NCI-H2107 treated with DMSO at 0.1 percent for 48 hours (cell line): ENCODE measurements around the gene CDK13.
A peak's percentile ranks its signal among the peaks of the same experiment; 100 is the strongest.
"Not testable (repeated sequence)": the region's sequence is repeated elsewhere in the genome, so short reads cannot be mapped to it uniquely, and the experiment has no call there.

Experiments used
- DNase-seq: peaks from one replicate; lab custom pipeline; 2025; ENCODE audit not compliant: unreplicated experiment; lab: John Stamatoyannopoulos, UW

Gene CDK13

GRCh38 chr7:40095695-40096327 lies 145.8 kb downstream of the CDK13 start:
- DNase-seq = no peak

- DNase-seq = no peak
Observed at GRCh38 chr7:40097728-40098127, 147.7 kb downstream of the CDK13 start.

GRCh38 chr7:40098810-40099209 lies 148.8 kb downstream of the CDK13 start:
- DNase-seq = no peak

GRCh38 chr7:40099837-40100236 lies 149.8 kb downstream of the CDK13 start:
- no peak for DNase-seq

GRCh38 chr7:40101201-40101600 lies 151.1 kb downstream of the CDK13 start:
- DNase-seq = no peak

GRCh38 chr7:40102897-40103296 lies 152.8 kb downstream of the CDK13 start:
- no peak for DNase-seq

GRCh38 chr7:40105879-40106473 lies 155.9 kb downstream of the CDK13 start:
- DNase-seq = no peak

- DNase-seq = no peak
Observed at GRCh38 chr7:40115936-40116335, 165.9 kb downstream of the CDK13 start.

GRCh38 chr7:40117199-40117598 lies 167.1 kb downstream of the CDK13 start:
- DNase-seq = not testable (repeated sequence)

GRCh38 chr7:40118201-40118600 lies 168.1 kb downstream of the CDK13 start:
- DNase-seq = not testable (repeated sequence)

GRCh38 chr7:40120020-40120419 lies 170.0 kb downstream of the CDK13 start:
- no peak for DNase-seq

- DNase-seq = not testable (repeated sequence)
Observed at GRCh38 chr7:40122100-40122939, 172.3 kb downstream of the CDK13 start.

- DNase-seq = no peak
Observed at GRCh38 chr7:40122940-40123254, 172.8 kb downstream of the CDK13 start.

GRCh38 chr7:40133561-40134427 lies 183.7 kb downstream of the CDK13 start:
- no peak for DNase-seq

- DNase-seq = peak; percentile 81
Observed at GRCh38 chr7:40134428-40135316, 184.6 kb downstream of the CDK13 start, which contains the start of the genes MPLKIP and SUGCT. Gene MPLKIP (minus strand): TSS chr7:40134622. CDS start chr7:40134567, 55 bp downstream. Gene SUGCT (plus strand): TSS chr7:40135005.

- DNase-seq = no peak
Observed at GRCh38 chr7:40135317-40135610, 185.2 kb downstream of the CDK13 start.

GRCh38 chr7:40137563-40137962 lies 187.5 kb downstream of the CDK13 start:
- no peak for DNase-seq

GRCh38 chr7:40138973-40139372 lies 188.9 kb downstream of the CDK13 start:
- DNase-seq = no peak

GRCh38 chr7:40139891-40140290 lies 189.8 kb downstream of the CDK13 start:
- DNase-seq = not testable (repeated sequence)

GRCh38 chr7:40141916-40142315 lies 191.9 kb downstream of the CDK13 start:
- not testable (repeated sequence) for DNase-seq
